Smooth muscle cell (in vitro differentiated cells): ENCODE data around the gene ALPK1. TPM values are rescaled to one million over a fixed set of nuclear protein-coding genes. Genes with fewer than 3 reads are reported as not detected.
"Not testable (repeated sequence)": the region's sequence is repeated elsewhere in the genome, so short reads cannot be mapped to it uniquely, and the experiment has no call there.

Experiments used
- DNase-seq: peaks from one replicate; lab custom pipeline; 2025; ENCODE audit not compliant: unreplicated experiment; lab: John Stamatoyannopoulos, UW
- H2AFZ ChIP-seq: fragments of 200-600 bp; sonication (generic); 2 replicates; pipeline ENCODE4 v1.6.0; 2016; ENCODE audit warnings: antibody characterized with exemption, low read depth, mild to moderate bottlenecking
- H3F3A ChIP-seq: fragments of 200-600 bp; sonication (generic); 2 replicates; pipeline ENCODE4 v1.6.0; 2017; ENCODE audit warnings: antibody characterized with exemption, low read depth
- H3K27ac ChIP-seq: fragments of 200-600 bp; sonication (generic); 2 replicates; pipeline ENCODE4 v1.5.1; 2016; ENCODE audit warnings: low read depth, mild to moderate bottlenecking
- H3K27me3 ChIP-seq: fragments of 200-600 bp; sonication (generic); 2 replicates; pipeline ENCODE4 v1.6.1; 2016; ENCODE audit warnings: low read depth, mild to moderate bottlenecking
- H3K36me3 ChIP-seq: fragments of 200-600 bp; sonication (generic); 2 replicates; pipeline ENCODE4 v1.5.1; 2016; ENCODE audit warnings: low read depth
- H3K4me1 ChIP-seq: fragments of 200-600 bp; sonication (generic); 2 replicates; pipeline ENCODE4 v1.5.1; 2016; ENCODE audit warnings: low read depth
- H3K4me2 ChIP-seq: fragments of 200-600 bp; sonication (generic); 2 replicates; pipeline ENCODE4 v1.6.0; 2016; ENCODE audit warnings: mild to moderate bottlenecking
- H3K4me3 ChIP-seq: fragments of 200-600 bp; sonication (generic); 2 replicates; pipeline ENCODE4 v1.5.1; 2016; ENCODE audit warnings: mild to moderate bottlenecking
- H3K79me2 ChIP-seq: fragments of 200-600 bp; sonication (generic); 2 replicates; pipeline ENCODE4 v1.6.0; 2016; ENCODE audit warnings: low read depth, mild to moderate bottlenecking
- H3K9ac ChIP-seq: fragments of 200-600 bp; sonication (generic); 2 replicates; pipeline ENCODE4 v1.6.0; 2016; ENCODE audit warnings: low read depth
- H3K9me3 ChIP-seq: fragments of 200-600 bp; sonication (generic); replicated peaks from 2 replicates; pipeline ENCODE4 v1.5.1; 2016; ENCODE audit warnings: low read depth
- H4K20me1 ChIP-seq: fragments of 200-600 bp; sonication (generic); 2 replicates; pipeline ENCODE4 v1.6.0; 2016; ENCODE audit warnings: low read depth
- CTCF ChIP-seq: fragments of 200-600 bp; sonication (generic); IDR thresholded peaks from 2 replicates; pipeline ENCODE4 v1.5.1; 2017; ENCODE audit warnings: borderline replicate concordance, mild to moderate bottlenecking, antibody characterized with exemption; ENCODE audit not compliant: insufficient read depth, poor library complexity, severe bottlenecking
- WGBS: methylation state at CpG from one replicate; pipeline ENCODE4 v1.1.7; 2016; ENCODE audit warnings: low lambda C conversion rate; 5-methylcytosine and 5-hydroxymethylcytosine counted together
- polyA plus RNA-seq: library from polyadenylated mRNA; unstranded; fragments of >200 nt; fragmentation: Nextera tagmentation; extraction: Ambion mirVana; gene quantifications from 2 replicates; pipeline ENCODE4 v1.2.1, GENCODE V29; 2016
- total RNA-seq: library from RNA; depleted of rRNA; stranded (reverse); fragments of >200 nt; gene quantifications from 2 replicates; pipeline ENCODE4 v1.2.3, GENCODE V29; 2014

The ALPK1 gene
- total and polyA plus RNA-seq, 2 experiments from 2014 or later, result 3.9 to 4.4 TPM

- H3K9ac ChIP-seq, result no peak overlapping the region
- H3K27ac ChIP-seq, result no peak overlapping the region
- peaks cover 24% of the 10 kb centered on the region for H3K4me1 ChIP-seq
- no peak overlapping the region for H3K4me3 ChIP-seq
- no peak overlapping the region for H2AFZ ChIP-seq
- WGBS, result 51% methylated on average over 2 of the region's 2 CpGs
- H3K27me3 ChIP-seq, result no peaks in the 10 kb centered on the region
- H3K4me2 ChIP-seq, result no peak overlapping the region
- no peak for TF ChIP-seq CTCF
- H3F3A ChIP-seq, result no peaks in the 10 kb centered on the region
- no peaks in the 10 kb centered on the region for H3K9me3 ChIP-seq
- no peak for DNase-seq
- no peaks in the 10 kb centered on the region for H3K36me3 ChIP-seq
- no peaks in the 10 kb centered on the region for H3K79me2 ChIP-seq
- H4K20me1 ChIP-seq, result no peaks in the 10 kb centered on the region
Measured at GRCh38 chr4:112453321-112453720, 156.2 kb downstream of the ALPK1 start.

GRCh38 chr4:112472318-112472717 lies 175.1 kb downstream of the ALPK1 start:
- Histone ChIP-seq H3K27ac (no peak overlapping the region), H3K27me3 (no peaks in the 10 kb centered on the region), H3K4me1 (no peaks in the 10 kb centered on the region), H3K9me3 (no peaks in the 10 kb centered on the region), H3K4me2 (no peak overlapping the region), H3K4me3 (no peak overlapping the region), H4K20me1 (no peaks in the 10 kb centered on the region), H3K9ac (no peak overlapping the region), H2AFZ (no peak overlapping the region), H3F3A (no peaks in the 10 kb centered on the region), H3K79me2 (no peaks in the 10 kb centered on the region), H3K36me3 (no peaks in the 10 kb centered on the region)
- no peak for DNase-seq
- no peak for TF ChIP-seq CTCF

- H3K27me3 ChIP-seq, result no peaks in the 10 kb centered on the region
- 90% methylated on average over 2 of the region's 2 CpGs for WGBS
- no peak for TF ChIP-seq CTCF
- no peak overlapping the region for H3K9ac ChIP-seq
- no peak overlapping the region for H2AFZ ChIP-seq
- no peaks in the 10 kb centered on the region for H3K79me2 ChIP-seq
- no peak for DNase-seq
- H3K27ac ChIP-seq, result no peak overlapping the region
- H3K9me3 ChIP-seq, result no peaks in the 10 kb centered on the region
- H4K20me1 ChIP-seq, result no peaks in the 10 kb centered on the region
- H3K4me2 ChIP-seq, result no peak overlapping the region
- H3K4me1 ChIP-seq, result no peaks in the 10 kb centered on the region
- H3K4me3 ChIP-seq, result no peak overlapping the region
- H3K36me3 ChIP-seq, result no peaks in the 10 kb centered on the region
- no peaks in the 10 kb centered on the region for H3F3A ChIP-seq
Measured at GRCh38 chr4:112473985-112474384, 176.8 kb downstream of the ALPK1 start.

- Histone ChIP-seq H3K4me3 (no peak overlapping the region), H3K27me3 (no peaks in the 10 kb centered on the region), H3K79me2 (no peaks in the 10 kb centered on the region), H3K9me3 (no peaks in the 10 kb centered on the region), H4K20me1 (no peaks in the 10 kb centered on the region), H3K36me3 (no peaks in the 10 kb centered on the region), H3K4me1 (no peaks in the 10 kb centered on the region), H3F3A (no peaks in the 10 kb centered on the region), H3K4me2 (no peak overlapping the region), H3K9ac (no peak overlapping the region), H2AFZ (no peak overlapping the region), H3K27ac (no peak overlapping the region)
- TF ChIP-seq CTCF, result no peak
- no peak for DNase-seq
- 85% methylated on average over 5 of the region's 5 CpGs for WGBS
Measured at GRCh38 chr4:112485930-112486329, 188.8 kb downstream of the ALPK1 start.

GRCh38 chr4:112490808-112491207 lies 193.6 kb downstream of the ALPK1 start:
- H3K36me3 ChIP-seq, H3K9ac ChIP-seq, H3F3A ChIP-seq, H3K27ac ChIP-seq, H3K4me1 ChIP-seq, H3K4me3 ChIP-seq, H3K9me3 ChIP-seq, H3K4me2 ChIP-seq, H3K79me2 ChIP-seq, DNase-seq, H2AFZ ChIP-seq, H3K27me3 ChIP-seq, H4K20me1 ChIP-seq: not testable (repeated sequence)
- WGBS, result 90% methylated on average over 3 of the region's 3 CpGs
